Hematopoietic multipotent progenitor cell treated with erythropoietin and hydrocortisone succinate and interleukin-3 and kit ligand, for 17 days (in vitro differentiated cells): ENCODE data around the gene GPC5.

Experiments used
- DNase-seq: peaks from one replicate; pipeline ENCODE4 v3.0.0-alpha.2; 2015; ENCODE audit warnings: low spot score

The GPC5 gene

GRCh38 chr13:91464336-91464735, 65.9 kb downstream of the GPC5 start:
- DNase-seq, result no peak

GRCh38 chr13:91467236-91467635, 68.8 kb downstream of the GPC5 start:
- DNase-seq, result no peak

DNA sequence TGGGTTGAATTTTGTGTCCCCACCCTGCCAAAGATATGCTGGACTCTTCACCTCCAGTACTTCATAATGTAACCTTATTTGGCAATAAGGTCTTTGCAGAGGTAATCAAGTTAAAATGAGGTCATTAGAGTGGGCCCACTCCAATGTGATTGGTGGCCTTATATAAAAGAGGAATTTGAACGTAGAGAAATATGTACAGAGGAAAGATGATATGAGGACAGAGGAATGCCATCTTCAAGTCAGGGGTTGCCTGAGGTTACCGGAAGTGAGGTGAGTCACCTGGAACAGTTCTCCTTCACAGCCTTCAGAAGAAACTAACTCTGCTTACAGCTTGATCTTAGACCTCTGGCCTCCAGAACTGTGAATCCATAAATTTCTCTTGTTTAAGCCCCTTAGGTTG, 69.9 kb downstream of the GPC5 start:
- no peak for DNase-seq

DNA sequence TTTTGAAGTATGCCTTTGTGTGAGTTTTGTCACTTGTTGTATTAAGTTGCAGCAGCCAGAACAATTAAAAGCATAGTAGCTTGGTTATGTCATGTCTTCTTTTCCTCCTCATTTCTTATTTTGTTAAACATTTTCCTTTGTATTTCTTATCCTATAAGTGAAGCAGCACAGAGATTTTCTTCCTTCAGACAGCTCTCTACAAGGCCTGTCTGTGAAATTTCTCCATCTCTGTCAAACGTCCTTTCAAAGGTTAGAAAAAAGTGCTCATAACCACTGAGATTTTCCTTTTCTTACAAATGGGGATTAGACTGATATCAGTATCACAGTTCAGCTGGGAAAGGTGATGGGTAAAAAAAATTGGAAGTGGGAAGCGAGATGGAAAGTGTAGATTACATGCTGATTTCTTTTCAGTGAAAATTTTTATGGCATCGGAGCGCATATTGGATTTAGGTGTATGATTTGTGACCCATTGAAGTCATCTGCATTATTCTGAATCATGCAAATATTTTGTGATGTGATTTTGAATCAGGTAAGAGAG, 71.7 kb downstream of the GPC5 start:
- DNase-seq, result no peak

DNA sequence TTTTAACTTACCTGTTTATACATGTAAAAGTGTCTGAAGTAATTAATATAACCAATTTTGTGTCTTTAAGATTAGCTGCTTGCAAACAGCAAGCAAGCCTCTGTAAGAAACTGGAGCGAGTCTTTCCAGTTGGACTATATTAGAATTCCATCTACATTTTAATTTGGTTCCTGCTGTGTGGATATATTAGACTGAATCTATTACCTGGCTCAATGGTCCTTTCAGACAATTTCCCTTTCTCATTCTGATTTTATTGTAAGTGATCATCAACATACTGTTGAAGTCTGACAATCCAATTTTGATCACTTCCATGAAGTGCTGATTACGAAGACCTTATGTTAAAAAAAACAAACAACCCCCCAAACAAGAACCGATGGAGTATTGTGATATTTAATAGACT, 72.3 kb downstream of the GPC5 start:
- no peak for DNase-seq

DNA sequence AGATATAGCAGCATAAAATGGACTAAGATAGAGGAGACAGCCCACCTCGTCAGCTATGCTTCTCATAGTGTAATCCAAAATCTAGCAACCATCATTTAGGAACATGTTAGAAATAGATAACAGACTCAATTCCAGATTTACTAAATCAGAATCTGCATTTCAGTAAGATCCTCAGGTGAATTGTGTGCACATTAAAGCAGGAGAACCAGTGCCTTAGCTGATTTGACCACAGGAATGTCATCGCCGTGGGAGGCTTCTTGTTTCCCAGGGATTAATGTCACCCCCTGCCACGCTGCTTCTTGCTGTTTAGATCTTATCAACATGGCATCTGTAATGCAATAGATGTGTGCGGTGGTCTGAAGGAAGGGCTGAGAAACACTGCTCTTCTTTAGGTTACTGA, 84.0 kb downstream of the GPC5 start:
- DNase-seq, result no peak

DNA sequence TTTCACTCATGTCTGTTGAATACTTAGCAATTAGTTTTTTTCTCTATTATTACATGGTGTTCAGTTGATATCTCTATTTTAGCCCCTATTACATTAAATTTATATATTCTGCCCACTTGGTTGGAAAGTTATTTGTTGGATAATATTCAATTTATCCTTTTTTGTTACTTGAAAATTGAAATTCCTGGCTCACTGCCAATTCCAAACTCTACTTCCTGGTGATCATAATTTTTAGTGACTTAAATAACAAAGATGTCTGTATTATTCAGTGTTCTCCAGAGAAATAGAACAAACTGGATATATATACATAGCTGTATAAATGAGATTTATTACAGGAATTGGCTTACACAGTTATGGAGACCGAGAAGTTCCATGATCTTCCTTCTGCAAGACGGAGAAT, 93.6 kb downstream of the GPC5 start:
- DNase-seq, result no peak

DNA sequence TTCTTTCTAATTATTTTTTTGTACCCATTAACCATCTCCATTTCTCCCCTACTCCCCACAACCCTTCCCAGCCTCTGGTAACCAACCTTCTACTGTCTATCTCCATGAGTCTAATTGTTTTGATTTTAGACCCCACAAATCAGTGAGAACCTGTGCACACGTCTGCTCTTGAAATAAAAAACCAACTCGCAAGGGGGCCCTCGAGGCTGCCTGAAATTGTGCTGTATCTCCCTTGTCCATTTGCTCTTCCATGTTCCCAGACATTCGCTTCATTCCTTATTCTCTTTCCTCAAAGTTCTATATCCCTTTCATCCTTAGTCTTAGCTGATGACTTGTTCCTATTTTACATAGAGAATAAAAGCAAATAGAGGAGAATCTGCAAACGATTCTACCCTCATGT, 95.0 kb downstream of the GPC5 start:
- no peak for DNase-seq

DNA sequence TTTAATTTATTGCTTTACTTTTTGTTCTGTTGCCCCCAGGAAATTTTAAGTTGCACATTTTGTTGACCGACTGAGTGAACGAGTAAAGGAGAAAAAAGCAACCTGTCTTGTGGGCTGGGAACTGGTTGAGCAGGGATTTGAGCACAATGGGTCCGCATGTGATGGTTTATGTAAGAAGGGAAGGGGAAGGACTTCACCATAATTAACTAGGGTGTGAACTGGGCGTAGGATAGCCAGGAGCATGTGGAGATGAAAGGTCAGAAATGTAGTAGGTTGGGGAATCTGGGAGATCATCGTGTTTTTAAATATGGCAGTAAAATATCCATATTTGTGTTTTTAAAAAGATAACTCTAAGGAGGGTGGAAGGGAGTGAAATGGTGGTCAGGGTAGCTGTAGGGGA, 99.9 kb downstream of the GPC5 start:
- DNase-seq, result no peak

GRCh38 chr13:91504216-91504615, 105.8 kb downstream of the GPC5 start:
- DNase-seq, result no peak

GRCh38 chr13:91506759-91507158, 108.3 kb downstream of the GPC5 start:
- DNase-seq, result no peak

- DNase-seq, result no peak
Measured at GRCh38 chr13:91510058-91510457, 111.6 kb downstream of the GPC5 start.

- DNase-seq, result no peak
Measured at GRCh38 chr13:91513790-91514189, 115.4 kb downstream of the GPC5 start.

- DNase-seq, result no peak
Measured at GRCh38 chr13:91516799-91517198, 118.4 kb downstream of the GPC5 start.

DNA sequence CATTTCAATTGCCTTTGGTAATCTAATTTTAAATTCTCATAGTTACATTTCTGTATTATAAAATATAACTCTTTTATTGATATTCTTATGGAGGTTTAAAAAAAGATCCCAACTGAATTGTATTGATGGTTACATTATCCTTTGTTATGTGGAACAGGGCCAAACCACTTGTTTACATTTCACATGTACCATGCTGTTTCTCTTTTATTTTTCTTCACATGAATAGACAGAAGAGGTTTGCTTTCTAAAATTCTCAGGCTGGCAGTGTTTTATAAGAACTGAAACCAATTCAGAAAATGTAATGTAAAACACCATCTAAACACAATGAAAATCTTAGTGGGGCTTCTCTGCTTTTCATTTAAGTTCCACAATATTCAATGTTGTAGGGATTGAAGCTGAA, 122.5 kb downstream of the GPC5 start:
- no peak for DNase-seq

GRCh38 chr13:91523116-91523515, 124.7 kb downstream of the GPC5 start:
- no peak for DNase-seq

GRCh38 chr13:91526543-91527033, 128.2 kb downstream of the GPC5 start:
- no peak for DNase-seq

GRCh38 chr13:91529739-91530482, 131.5 kb downstream of the GPC5 start:
- no peak for DNase-seq

- DNase-seq, result no peak
Measured at GRCh38 chr13:91531646-91532045, 133.2 kb downstream of the GPC5 start.

GRCh38 chr13:91533354-91533753, 134.9 kb downstream of the GPC5 start:
- no peak for DNase-seq

DNA sequence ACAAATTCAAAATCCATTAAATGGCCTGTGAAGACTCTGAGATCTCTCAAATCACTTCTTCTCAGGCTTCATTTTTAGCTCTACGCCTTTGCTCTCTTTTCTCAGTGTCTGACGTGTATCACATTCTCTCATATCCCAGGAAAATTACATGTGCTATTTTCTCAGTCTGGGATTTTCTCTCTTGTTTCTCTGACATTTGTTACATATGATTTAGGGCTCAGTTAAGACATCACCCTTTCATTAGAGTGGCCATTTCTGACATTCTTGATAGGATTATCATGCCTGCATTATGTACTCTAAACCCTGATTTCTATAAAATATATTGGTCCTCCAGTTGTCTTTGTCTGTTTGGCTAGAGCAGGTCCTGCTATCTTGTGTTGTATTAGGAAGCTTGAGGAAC, 136.6 kb downstream of the GPC5 start:
- DNase-seq, result no peak

DNA sequence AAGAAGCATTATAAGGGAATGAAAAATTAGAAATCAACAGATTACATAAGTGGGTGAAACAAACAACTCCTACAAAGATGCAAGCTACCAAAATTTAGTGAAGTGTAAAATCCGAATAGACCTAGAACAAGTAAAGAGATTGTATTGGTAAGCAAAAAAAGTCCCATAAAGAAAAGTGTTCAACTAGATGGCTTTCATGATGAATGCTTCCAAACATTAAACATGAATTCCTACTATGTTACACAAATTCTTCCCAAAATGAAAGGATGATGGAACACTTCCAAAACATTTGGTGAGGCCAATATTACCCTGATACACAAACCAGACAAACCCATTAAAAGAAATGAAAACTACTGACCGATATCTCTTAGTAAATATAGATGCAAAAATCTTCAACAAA, 139.0 kb downstream of the GPC5 start:
- no peak for DNase-seq

DNA sequence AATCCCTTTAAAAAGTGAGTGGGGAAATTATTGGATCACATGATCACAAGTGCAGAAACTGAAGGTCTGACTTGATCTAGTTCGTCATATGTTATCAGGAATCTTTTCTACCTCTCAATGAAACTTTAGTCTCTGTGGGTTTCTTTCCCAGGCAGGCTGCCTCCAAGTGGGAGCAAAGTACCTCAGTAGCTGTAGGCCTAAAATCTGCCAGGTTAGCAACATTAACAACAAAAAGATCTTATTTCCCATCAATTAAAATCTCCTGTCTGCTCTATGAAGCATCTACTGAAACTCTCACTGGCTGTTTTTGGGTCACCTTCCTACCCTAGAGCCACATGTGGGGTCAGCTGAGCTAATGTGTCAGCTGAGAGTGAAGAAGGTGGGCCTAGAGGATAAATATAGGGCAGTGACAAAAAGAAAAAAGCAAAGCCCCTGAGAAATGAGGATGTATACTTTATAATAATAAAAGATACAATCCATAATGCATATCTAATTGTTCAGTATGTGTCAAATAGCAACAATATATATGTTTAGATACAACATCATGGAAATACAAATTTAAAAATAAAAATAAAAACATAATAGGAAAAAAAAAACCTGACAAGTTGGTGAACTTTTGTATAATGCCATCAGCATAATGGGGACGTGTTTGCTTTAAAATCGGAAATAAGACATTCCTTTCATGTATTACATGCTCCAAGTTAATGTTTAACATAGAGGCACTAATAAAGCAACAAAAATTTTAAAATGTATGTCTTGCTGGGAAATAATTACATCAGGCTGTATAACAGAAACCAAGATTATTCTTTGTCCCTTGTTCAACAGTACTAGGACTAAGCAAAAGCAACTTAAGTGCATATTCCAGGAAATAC, 141.1 kb downstream of the GPC5 start:
- no peak for DNase-seq
